Metanephros (tissue), 1 donor: ENCODE data around the gene PRLR. TPM values are rescaled to one million over a fixed set of nuclear protein-coding genes. Genes with fewer than 3 reads are reported as not detected.

Experiments used
- total RNA-seq: library from RNA; depleted of rRNA; stranded (reverse); fragments of >200 nt; gene quantifications from one replicate; pipeline ENCODE4 v1.2.3, GENCODE V29; 2014

Gene PRLR
- total RNA-seq = 27.6 TPM

GRCh38 chr5:35230038-35230611 is at the start of gene PRLR:
Gene PRLR (minus strand): TSS chr5:35230487. CDS start chr5:35089620, 140,867 bp downstream.

GRCh38 chr5:35047785-35048404 is 182.4 kb downstream of the PRLR start, which contains the start of gene AGXT2:
Gene AGXT2 (minus strand): TSS chr5:35047949. CDS start chr5:35047892, 57 bp downstream.

Other genes with a start within 250 kb of the PRLR start
- gene AGXT2, start 182.5 kb downstream of the PRLR start, total RNA-seq = 25.9 TPM